ENCODE results near the gene KCNMA1. TPM values are rescaled to one million over a fixed set of nuclear protein-coding genes. Genes with fewer than 3 reads are reported as not detected.

The KCNMA1 gene
- total RNA-seq, 1 experiment from 2014 or later: 0.49 TPM

DNA sequence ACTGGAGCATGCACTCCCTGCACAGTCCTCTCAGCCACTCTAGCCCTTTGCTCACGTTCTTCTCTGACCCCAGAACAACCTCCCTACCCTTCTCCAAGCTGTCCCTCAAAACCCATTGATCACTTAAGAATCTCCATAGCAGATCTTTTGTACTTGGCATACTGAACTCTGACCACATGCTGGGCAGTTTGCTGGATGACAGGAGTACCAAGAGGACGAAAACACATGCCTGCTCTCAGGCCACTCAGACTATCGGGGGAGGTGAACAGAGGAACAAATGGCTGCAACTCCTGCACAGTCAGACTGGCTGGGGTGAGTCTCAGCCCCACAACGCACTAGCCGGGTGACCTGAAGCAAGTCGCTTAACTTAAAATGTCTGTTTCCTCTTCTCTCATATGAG is 52.7 kb downstream of the KCNMA1 start:
- ChIA-PET POLR2A (no interaction called here), CTCF (no interaction called here)
- TF ChIP-seq, protein P1, sequence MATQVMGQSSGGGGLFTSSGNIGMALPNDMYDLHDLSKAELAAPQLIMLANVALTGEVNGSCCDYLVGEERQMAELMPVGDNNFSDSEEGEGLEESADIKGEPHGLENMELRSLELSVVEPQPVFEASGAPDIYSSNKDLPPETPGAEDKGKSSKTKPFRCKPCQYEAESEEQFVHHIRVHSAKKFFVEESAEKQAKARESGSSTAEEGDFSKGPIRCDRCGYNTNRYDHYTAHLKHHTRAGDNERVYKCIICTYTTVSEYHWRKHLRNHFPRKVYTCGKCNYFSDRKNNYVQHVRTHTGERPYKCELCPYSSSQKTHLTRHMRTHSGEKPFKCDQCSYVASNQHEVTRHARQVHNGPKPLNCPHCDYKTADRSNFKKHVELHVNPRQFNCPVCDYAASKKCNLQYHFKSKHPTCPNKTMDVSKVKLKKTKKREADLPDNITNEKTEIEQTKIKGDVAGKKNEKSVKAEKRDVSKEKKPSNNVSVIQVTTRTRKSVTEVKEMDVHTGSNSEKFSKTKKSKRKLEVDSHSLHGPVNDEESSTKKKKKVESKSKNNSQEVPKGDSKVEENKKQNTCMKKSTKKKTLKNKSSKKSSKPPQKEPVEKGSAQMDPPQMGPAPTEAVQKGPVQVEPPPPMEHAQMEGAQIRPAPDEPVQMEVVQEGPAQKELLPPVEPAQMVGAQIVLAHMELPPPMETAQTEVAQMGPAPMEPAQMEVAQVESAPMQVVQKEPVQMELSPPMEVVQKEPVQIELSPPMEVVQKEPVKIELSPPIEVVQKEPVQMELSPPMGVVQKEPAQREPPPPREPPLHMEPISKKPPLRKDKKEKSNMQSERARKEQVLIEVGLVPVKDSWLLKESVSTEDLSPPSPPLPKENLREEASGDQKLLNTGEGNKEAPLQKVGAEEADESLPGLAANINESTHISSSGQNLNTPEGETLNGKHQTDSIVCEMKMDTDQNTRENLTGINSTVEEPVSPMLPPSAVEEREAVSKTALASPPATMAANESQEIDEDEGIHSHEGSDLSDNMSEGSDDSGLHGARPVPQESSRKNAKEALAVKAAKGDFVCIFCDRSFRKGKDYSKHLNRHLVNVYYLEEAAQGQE (IDR thresholded peaks at IDR 0.05; ENCODE audit: low read depth): no peak
- TF ChIP-seq, protein P2, sequence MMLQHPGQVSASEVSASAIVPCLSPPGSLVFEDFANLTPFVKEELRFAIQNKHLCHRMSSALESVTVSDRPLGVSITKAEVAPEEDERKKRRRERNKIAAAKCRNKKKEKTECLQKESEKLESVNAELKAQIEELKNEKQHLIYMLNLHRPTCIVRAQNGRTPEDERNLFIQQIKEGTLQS (IDR thresholded peaks at IDR 0.05): no peak
- no peak for TF ChIP-seq EZH2 (IDR thresholded peaks at IDR 0.05)
- TF ChIP-seq FOSL1 (IDR thresholded peaks at IDR 0.05; ENCODE audit: low read depth): no peak
- TF ChIP-seq ZNF274 (IDR thresholded peaks at IDR 0.05; ENCODE audit: low read depth, low read length): no peak
- TF ChIP-seq YY1 (IDR thresholded peaks at IDR 0.05; ENCODE audit: extremely low read depth, insufficient replicate concordance, low read depth, low read length): no peak
- no peak for TF ChIP-seq ELF1 (IDR thresholded peaks at IDR 0.05; ENCODE audit: borderline replicate concordance, low read depth)
- TF ChIP-seq, protein P3, sequence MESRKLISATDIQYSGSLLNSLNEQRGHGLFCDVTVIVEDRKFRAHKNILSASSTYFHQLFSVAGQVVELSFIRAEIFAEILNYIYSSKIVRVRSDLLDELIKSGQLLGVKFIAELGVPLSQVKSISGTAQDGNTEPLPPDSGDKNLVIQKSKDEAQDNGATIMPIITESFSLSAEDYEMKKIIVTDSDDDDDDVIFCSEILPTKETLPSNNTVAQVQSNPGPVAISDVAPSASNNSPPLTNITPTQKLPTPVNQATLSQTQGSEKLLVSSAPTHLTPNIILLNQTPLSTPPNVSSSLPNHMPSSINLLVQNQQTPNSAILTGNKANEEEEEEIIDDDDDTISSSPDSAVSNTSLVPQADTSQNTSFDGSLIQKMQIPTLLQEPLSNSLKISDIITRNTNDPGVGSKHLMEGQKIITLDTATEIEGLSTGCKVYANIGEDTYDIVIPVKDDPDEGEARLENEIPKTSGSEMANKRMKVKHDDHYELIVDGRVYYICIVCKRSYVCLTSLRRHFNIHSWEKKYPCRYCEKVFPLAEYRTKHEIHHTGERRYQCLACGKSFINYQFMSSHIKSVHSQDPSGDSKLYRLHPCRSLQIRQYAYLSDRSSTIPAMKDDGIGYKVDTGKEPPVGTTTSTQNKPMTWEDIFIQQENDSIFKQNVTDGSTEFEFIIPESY (IDR thresholded peaks at IDR 0.05; ENCODE audit: extremely low read depth, insufficient replicate concordance, low read length): no peak
- TF ChIP-seq ZFX (IDR thresholded peaks at IDR 0.05): no peak
- TF ChIP-seq, protein P4, sequence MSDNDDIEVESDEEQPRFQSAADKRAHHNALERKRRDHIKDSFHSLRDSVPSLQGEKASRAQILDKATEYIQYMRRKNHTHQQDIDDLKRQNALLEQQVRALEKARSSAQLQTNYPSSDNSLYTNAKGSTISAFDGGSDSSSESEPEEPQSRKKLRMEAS (IDR thresholded peaks at IDR 0.05): no peak
- TF ChIP-seq, protein P5, sequence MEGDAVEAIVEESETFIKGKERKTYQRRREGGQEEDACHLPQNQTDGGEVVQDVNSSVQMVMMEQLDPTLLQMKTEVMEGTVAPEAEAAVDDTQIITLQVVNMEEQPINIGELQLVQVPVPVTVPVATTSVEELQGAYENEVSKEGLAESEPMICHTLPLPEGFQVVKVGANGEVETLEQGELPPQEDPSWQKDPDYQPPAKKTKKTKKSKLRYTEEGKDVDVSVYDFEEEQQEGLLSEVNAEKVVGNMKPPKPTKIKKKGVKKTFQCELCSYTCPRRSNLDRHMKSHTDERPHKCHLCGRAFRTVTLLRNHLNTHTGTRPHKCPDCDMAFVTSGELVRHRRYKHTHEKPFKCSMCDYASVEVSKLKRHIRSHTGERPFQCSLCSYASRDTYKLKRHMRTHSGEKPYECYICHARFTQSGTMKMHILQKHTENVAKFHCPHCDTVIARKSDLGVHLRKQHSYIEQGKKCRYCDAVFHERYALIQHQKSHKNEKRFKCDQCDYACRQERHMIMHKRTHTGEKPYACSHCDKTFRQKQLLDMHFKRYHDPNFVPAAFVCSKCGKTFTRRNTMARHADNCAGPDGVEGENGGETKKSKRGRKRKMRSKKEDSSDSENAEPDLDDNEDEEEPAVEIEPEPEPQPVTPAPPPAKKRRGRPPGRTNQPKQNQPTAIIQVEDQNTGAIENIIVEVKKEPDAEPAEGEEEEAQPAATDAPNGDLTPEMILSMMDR (IDR thresholded peaks at IDR 0.05 in 2 of 3, conservative IDR thresholded peaks at IDR 0.05 in 1 of 3; ENCODE audit: borderline replicate concordance in 1 of 3, insufficient read depth in 1 of 3, low read depth in 2 of 3, low read length in 2 of 3): no peak
- no peak for TF ChIP-seq SP1 (IDR thresholded peaks at IDR 0.05; ENCODE audit: low read depth)
- TF ChIP-seq EZH2phosphoT487 (IDR thresholded peaks at IDR 0.05; ENCODE audit: borderline replicate concordance): no peak
- TF ChIP-seq JUND (IDR thresholded peaks at IDR 0.05): no peak
- TF ChIP-seq CBX3 (IDR thresholded peaks at IDR 0.05; ENCODE audit: low read depth): no peak

More for the DNA sequence above, 52.7 kb downstream of the KCNMA1 start:
- DNase-seq (ENCODE audit: low read depth, low spot score) (no peak), ATAC-seq (no peak)
- Histone ChIP-seq H3K9ac (ENCODE audit: low read length) (no peak overlapping the region), H3K36me3 (ENCODE audit: control insufficient read depth in 1 of 2, insufficient read depth in 2 of 2, low read length in 2 of 2) (no peaks in the 10 kb centered on the region), H3K27ac (ENCODE audit: low read depth, low read length) (no peak overlapping the region), H3K27me3 (ENCODE audit: insufficient read depth, low read length) (no peaks in the 10 kb centered on the region), H3K4me1 (ENCODE audit: control insufficient read depth in 1 of 2, insufficient read depth in 2 of 2, low read length in 2 of 2) (peaks cover 0 to 14% of the 10 kb centered on the region in 2 experiments; a peak in 2 of 4 replicates), H4K20me1 (ENCODE audit: insufficient read depth) (no peaks in the 10 kb centered on the region), H2AFZ (ENCODE audit: low read depth, low read length, poor library complexity, severe bottlenecking) (no peak overlapping the region), H3K9me2 (ENCODE audit: insufficient read depth) (no peaks in the 10 kb centered on the region), H3K4me3 (replicated peaks in 1 of 2; ENCODE audit: low read depth in 1 of 2, low read length in 2 of 2) (no peak overlapping the region), H3K4me2 (ENCODE audit: low read length) (no peak overlapping the region), H3K9me3 (ENCODE audit: control insufficient read depth in 1 of 2, insufficient read depth in 1 of 2, low read depth in 1 of 2, low read length in 2 of 2) (no peaks in the 10 kb centered on the region), H3K79me2 (ENCODE audit: insufficient read depth, low read length) (no peaks in the 10 kb centered on the region)
- intact Hi-C loops (cut with micrococcal nuclease): no loop called here
- BruUV-seq (replicated peaks): no TSS peak
- RAD21 ChIA-PET (ENCODE audit: low non-redundant PET in 1 of 2, low total read pairs in 2 of 2, uncharacterized antibody in 2 of 2, unreplicated experiment in 2 of 2): no interaction called here

Data from HCT116 (cell line).